Endothelial cell of umbilical vein (primary cell): ENCODE data around the gene SERINC2. TPM values are rescaled to one million over a fixed set of nuclear protein-coding genes. Genes with fewer than 3 reads are reported as not detected.

Experiments used
- BruUV-seq: library from RNA; stranded (reverse); fragments of 400-500 nt; replicated peaks from 2 replicates; lab custom pipeline; 2021; lab: Mats Ljungman, UMichigan
- CTCF ChIA-PET: fragments of 300-600, 350-600 bp; sonication (Branson Sonifier 250); formaldehyde crosslinking; loops from one replicate; lab custom pipeline; 2021; ENCODE audit warnings: antibody characterized with exemption, inconsistent platforms; lab: Charles Lee
- POLR2A ChIA-PET: fragments of 300-600, 350-600 bp; sonication (Branson Sonifier 250); formaldehyde crosslinking; loops from one replicate; lab custom pipeline; 2021; ENCODE audit warnings: antibody characterized with exemption, inconsistent platforms; lab: Charles Lee
- DNase-seq: peaks from one replicate; pipeline ENCODE4 v3.0.0-alpha.2; 2011; ENCODE audit warnings: low read depth, low spot score
- FAIRE-seq: peaks from 2 replicates; lab custom pipeline; 2011; peaks lifted over from hg19 to GRCh38; lab: Jason Lieb, UNC
- H2AFZ ChIP-seq: 2 replicates; pipeline ENCODE4 v1.6.0; 2012; ENCODE audit warnings: low read depth, low read length, control low read depth, inconsistent platforms
- H3K27ac ChIP-seq: 2 replicates; pipeline ENCODE4 v1.5.1; 2011; ENCODE audit warnings: low read depth, mild to moderate bottlenecking, control low read depth, low read length, moderate library complexity; ENCODE audit not compliant: insufficient read depth
- H3K27me3 ChIP-seq, 2 experiments: 2 replicates each; pipeline versions ENCODE4 v1.6.0 to v1.6.1; 2011; ENCODE audit warnings: low read length in 2 of 2, mixed read lengths in 1 of 2; ENCODE audit not compliant: control insufficient read depth in 2 of 2, insufficient read depth in 2 of 2
- H3K36me3 ChIP-seq, 2 experiments: 2 replicates in 1 of 2; 3 replicates in 1 of 2; pipeline ENCODE4 v1.5.1; 2011; ENCODE audit warnings: low read length in 2 of 2, mild to moderate bottlenecking in 1 of 2, moderate library complexity in 1 of 2; ENCODE audit not compliant: control insufficient read depth in 2 of 2, insufficient read depth in 2 of 2; ENCODE audit errors: extremely low read depth in 1 of 2
- H3K4me1 ChIP-seq: 3 replicates; pipeline ENCODE4 v1.5.1; 2011; ENCODE audit warnings: mild to moderate bottlenecking, low read length; ENCODE audit not compliant: control insufficient read depth, insufficient read depth; ENCODE audit errors: extremely low read depth
- H3K4me2 ChIP-seq: 2 replicates; pipeline ENCODE4 v1.6.1; 2011; ENCODE audit warnings: low read length, control low read depth, mixed read lengths; ENCODE audit not compliant: insufficient read depth
- H3K4me3 ChIP-seq, 3 experiments: fragments of 200-600 bp in 1 of 3; sonication (generic), shearing (Covaris generic) in 1 of 3; replicated peaks in 1 of 3; 2 replicates each; pipeline ENCODE4 v1.5.1; 2011 to 2016; ENCODE audit warnings: control low read depth in 3 of 3, low read length in 3 of 3, mild to moderate bottlenecking in 2 of 3, inconsistent platforms in 1 of 3, low read depth in 1 of 3, moderate library complexity in 1 of 3; ENCODE audit not compliant: insufficient read depth in 1 of 3
- H3K79me2 ChIP-seq: 2 replicates; pipeline ENCODE4 v1.6.0; 2012; ENCODE audit warnings: low read length, inconsistent platforms; ENCODE audit not compliant: control insufficient read depth, insufficient read depth
- H3K9ac ChIP-seq: replicated peaks from 2 replicates; pipeline ENCODE3; 2011; ENCODE audit warnings: low read length, control low read depth; ENCODE audit not compliant: insufficient read depth; ENCODE audit errors: extremely low read depth
- H3K9me1 ChIP-seq: replicated peaks from 3 replicates; pipeline ENCODE4 v1.6.0; 2011; ENCODE audit warnings: mild to moderate bottlenecking, low read length; ENCODE audit not compliant: control insufficient read depth, insufficient read depth; ENCODE audit errors: extremely low read depth
- H3K9me3 ChIP-seq: replicated peaks from 2 replicates; pipeline ENCODE4 v1.5.1; 2012; ENCODE audit warnings: low read length, inconsistent platforms; ENCODE audit not compliant: control insufficient read depth, insufficient read depth
- H4K20me1 ChIP-seq: replicated peaks from 2 replicates; pipeline ENCODE3; 2011; ENCODE audit warnings: mild to moderate bottlenecking, low read length; ENCODE audit not compliant: control insufficient read depth, insufficient read depth; ENCODE audit errors: extremely low read depth
- GATA2 ChIP-seq: IDR thresholded peaks from 2 replicates; pipeline ENCODE4 v1.7.0; 2011; ENCODE audit warnings: low read depth, mild to moderate bottlenecking, moderate library complexity, mixed read lengths, low read length; ENCODE audit not compliant: insufficient read length, insufficient read depth
- JUN ChIP-seq: IDR thresholded peaks from 2 replicates; pipeline ENCODE4 v1.6.1; 2011; ENCODE audit warnings: borderline replicate concordance, low read depth; ENCODE audit not compliant: insufficient read length, insufficient read depth
- MYC ChIP-seq: IDR thresholded peaks from one replicate; pipeline ENCODE4 v1.6.1; 2011; ENCODE audit warnings: mild to moderate bottlenecking, low read depth, low read length
- POLR2A ChIP-seq: IDR thresholded peaks from 2 replicates; pipeline ENCODE4 v1.6.1; 2012; ENCODE audit warnings: low read depth, mild to moderate bottlenecking, control low read depth, low read length
- POLR2AphosphoS5 ChIP-seq: IDR thresholded peaks from 2 replicates; pipeline ENCODE4 v1.6.1; 2012; ENCODE audit warnings: low read depth, mild to moderate bottlenecking, control low read depth, low read length, moderate library complexity; ENCODE audit not compliant: insufficient read depth
- dilution Hi-C: fragments of 300-500 bp; cut with MboI; formaldehyde crosslinking; loops from one replicate; pipeline ENCODE4 v1.15.0; 2019; ENCODE audit warnings: low sequenced_read_pairs; ENCODE audit not compliant: extremely low pct_ligation_motif_present
- intact Hi-C: fragments of 100-400 bp; cut with micrococcal nuclease; formaldehyde crosslinking; loops from one replicate; pipeline ENCODE4 v1.10.0; 2022
- polyA plus RNA-seq, 4 experiments: library from polyadenylated mRNA; depleted of rRNA in 3 of 4; stranded (reverse) in 3 of 4; unstranded in 1 of 4; fragments of >200 nt; gene quantifications; 2 replicates each; pipeline versions ENCODE4 v1.2.1 to v1.2.3, GENCODE V29; 2011 to 2012; ENCODE audit warnings: missing spikeins in 1 of 4
- total RNA-seq: library from RNA; stranded (reverse); gene quantifications from 2 replicates; pipeline ENCODE4 v1.2.3, GENCODE V29; 2021
- TF ChIP-seq, protein P1 (sequence below): IDR thresholded peaks from 2 replicates; pipeline ENCODE4 v1.6.1; 2011; ENCODE audit not compliant: insufficient read depth, insufficient read length
- TF ChIP-seq, protein P2 (sequence below), 2 donors: IDR thresholded peaks; 1 replicate in 1 of 2; 2 replicates in 1 of 2; pipeline ENCODE4 v1.5.1; 2011; ENCODE audit warnings: low read length in 2 of 2, mild to moderate bottlenecking in 2 of 2, moderate library complexity in 2 of 2, control low read depth in 1 of 2, inconsistent platforms in 1 of 2, low read depth in 1 of 2; ENCODE audit not compliant: insufficient read depth in 1 of 2; ENCODE audit errors: extremely low read depth in 1 of 2

The SERINC2 gene
- total and polyA plus RNA-seq, 2 donors (not counting 3 experiments of a cell fraction or from before 2014, with no cell fraction given): 19.4 to 34.6 TPM

DNA sequence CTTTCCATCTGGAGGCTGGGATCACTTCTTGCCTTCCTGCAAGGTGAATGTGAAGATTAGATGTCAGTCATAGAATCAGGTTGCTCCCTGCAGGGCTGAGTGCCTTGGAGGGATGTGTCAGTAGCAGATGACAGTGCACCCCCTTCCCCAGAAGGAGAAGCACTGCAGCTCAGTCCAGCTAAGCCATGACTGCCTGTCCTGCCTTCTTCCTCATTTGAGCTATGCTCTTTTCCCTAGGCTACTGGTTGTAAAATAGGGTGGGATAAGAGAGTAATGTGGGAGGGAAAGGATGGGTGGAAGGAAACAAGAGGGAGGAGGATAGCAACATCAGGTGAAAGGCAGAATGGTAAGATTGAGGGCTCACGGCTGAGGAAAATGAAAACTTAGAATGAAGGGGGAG lies 29.0 kb upstream of the SERINC2 start:
- H2AFZ ChIP-seq: no peak overlapping the region
- no peaks in the 10 kb centered on the region for H3K27me3 ChIP-seq
- intact Hi-C loops: no loop called here
- no peaks in the 10 kb centered on the region for H4K20me1 ChIP-seq
- no peak overlapping the region for H3K27ac ChIP-seq
- ChIA-PET CTCF (interaction anchor here (1.7 kb wide), 1 partner anchor 10 kb away, joined by 8 read pairs; no protein-coding TSS in a partner anchor), POLR2A (no interaction called here)
- no peaks in the 10 kb centered on the region for H3K4me1 ChIP-seq
- no peak overlapping the region for H3K9ac ChIP-seq
- FAIRE-seq (no peak), DNase-seq (no peak)
- TF ChIP-seq GATA2 (no peak), MYC (no peak), JUN (no peak), POLR2AphosphoS5 (no peak), POLR2A (no peak)
- TF ChIP-seq, protein P1, sequence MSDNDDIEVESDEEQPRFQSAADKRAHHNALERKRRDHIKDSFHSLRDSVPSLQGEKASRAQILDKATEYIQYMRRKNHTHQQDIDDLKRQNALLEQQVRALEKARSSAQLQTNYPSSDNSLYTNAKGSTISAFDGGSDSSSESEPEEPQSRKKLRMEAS: no peak
- TF ChIP-seq, protein P2, sequence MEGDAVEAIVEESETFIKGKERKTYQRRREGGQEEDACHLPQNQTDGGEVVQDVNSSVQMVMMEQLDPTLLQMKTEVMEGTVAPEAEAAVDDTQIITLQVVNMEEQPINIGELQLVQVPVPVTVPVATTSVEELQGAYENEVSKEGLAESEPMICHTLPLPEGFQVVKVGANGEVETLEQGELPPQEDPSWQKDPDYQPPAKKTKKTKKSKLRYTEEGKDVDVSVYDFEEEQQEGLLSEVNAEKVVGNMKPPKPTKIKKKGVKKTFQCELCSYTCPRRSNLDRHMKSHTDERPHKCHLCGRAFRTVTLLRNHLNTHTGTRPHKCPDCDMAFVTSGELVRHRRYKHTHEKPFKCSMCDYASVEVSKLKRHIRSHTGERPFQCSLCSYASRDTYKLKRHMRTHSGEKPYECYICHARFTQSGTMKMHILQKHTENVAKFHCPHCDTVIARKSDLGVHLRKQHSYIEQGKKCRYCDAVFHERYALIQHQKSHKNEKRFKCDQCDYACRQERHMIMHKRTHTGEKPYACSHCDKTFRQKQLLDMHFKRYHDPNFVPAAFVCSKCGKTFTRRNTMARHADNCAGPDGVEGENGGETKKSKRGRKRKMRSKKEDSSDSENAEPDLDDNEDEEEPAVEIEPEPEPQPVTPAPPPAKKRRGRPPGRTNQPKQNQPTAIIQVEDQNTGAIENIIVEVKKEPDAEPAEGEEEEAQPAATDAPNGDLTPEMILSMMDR (IDR thresholded peaks at IDR 0.05; ENCODE audit: extremely low read depth in 1 of 2, insufficient read depth in 1 of 2, low read depth in 1 of 2, low read length in 2 of 2): no peak
- no peaks in the 10 kb centered on the region for H3K9me1 ChIP-seq
- dilution Hi-C loops: no loop called here
- no peaks in the 10 kb centered on the region for H3K9me3 ChIP-seq
- no TSS peak for BruUV-seq
- no peak overlapping the region for H3K4me2 ChIP-seq
- H3K4me3 ChIP-seq: no peak overlapping the region
- no peaks in the 10 kb centered on the region for H3K36me3 ChIP-seq
- no peaks in the 10 kb centered on the region for H3K79me2 ChIP-seq
